DMS153 (cell line): ENCODE data around the gene LRRC4C.
"Not testable (repeated sequence)": the region's sequence is repeated elsewhere in the genome, so short reads cannot be mapped to it uniquely, and the experiment has no call there.

Source experiments
- DNase-seq: peaks from one replicate; lab custom pipeline; 2025; lab: John Stamatoyannopoulos, UW

Gene LRRC4C

DNA sequence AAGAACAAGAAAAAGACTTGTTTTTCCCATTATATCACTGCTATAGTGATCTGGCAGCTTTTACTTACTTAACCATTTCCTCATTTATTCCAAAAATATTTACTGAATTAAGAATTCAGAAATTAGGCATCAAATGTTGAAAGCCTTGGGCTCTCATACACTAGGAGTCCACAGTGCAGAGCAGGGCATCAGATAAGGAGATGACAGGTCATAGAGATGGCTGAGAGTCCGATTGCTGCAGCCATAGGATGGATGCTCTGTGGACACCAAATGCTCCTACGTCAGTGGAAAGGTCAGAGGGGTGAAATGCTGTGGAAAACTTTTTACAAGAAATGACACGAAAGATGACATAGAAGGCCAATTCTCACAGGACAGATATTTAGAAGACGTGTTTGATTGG lies 771.1 kb downstream of the LRRC4C start:
- DNase-seq, result no peak

DNA sequence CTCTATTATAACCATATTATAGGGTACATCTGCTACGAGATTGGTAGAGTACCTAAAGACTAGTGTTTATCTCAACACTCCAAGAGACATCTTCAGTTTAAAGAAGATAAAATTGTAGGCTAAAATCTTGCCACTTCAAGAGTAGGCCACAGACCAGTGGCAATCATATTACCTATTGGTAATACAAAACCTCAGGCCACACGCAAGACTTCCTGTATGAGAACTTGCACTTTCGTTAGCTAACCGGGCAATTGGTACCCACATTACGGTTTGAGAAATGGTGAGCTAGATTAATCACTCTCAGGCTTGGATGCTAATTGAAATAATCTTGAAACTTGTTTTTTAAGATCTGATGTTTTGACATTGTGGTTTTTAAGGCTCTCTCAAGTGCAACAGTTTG lies 772.7 kb downstream of the LRRC4C start:
- no peak for DNase-seq

DNA sequence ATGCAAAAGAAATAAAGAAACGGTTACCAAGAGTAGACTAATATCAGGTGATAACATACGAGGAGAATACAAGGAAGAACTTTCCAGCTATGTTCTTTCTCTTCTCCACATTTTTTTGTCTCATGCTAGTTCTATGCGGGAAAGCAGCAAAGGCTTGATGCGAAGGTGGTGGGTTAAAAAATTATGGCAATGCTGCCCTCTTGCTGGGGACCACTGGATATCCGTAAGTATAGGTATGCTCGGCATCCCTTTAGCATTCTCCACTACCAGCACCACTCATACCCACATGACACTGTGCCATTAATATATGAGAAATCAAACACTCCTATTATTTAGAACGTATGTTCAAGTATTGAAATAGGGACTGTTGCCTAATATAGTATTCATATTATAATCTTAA lies 776.4 kb downstream of the LRRC4C start:
- DNase-seq, result no peak

DNA sequence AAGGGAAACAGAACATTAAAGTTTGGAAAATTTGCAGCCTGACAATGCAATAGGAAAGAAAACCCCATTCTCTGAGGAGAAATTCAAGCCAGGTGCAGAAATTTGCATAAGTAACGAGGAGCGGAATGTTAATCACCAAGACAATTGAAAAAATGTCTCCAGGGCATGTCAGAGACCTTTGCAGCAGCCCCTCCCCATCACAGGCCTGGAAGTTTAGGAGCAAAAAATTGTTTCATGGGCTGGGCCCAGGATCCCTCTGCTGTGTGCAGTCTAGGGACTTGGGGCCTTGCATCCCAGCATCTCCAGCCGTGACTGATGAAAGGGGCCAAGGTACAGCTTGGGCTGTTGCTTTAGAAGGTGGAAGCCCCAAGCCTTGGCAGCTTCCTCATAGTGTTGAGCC lies 780.2 kb downstream of the LRRC4C start:
- no peak for DNase-seq

DNA sequence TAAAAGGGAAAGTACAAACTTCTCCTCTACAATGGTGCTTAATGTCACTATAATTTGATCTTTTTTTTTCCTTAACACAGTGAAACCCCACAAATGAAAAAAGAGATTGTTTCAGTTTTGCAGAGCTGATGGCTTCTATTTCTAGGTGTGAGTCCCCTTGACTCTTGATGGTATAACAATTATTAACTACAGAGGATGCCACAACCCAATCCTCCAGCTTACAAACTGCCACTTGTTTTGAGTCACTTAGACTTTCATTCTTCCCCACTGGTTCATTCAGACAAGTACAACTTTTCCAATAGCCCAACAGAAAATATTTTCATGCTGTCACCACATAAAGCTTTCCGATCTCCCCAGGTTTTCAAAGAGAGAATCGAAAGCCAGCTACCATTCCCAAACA lies 812.2 kb downstream of the LRRC4C start:
- DNase-seq, result no peak

DNA sequence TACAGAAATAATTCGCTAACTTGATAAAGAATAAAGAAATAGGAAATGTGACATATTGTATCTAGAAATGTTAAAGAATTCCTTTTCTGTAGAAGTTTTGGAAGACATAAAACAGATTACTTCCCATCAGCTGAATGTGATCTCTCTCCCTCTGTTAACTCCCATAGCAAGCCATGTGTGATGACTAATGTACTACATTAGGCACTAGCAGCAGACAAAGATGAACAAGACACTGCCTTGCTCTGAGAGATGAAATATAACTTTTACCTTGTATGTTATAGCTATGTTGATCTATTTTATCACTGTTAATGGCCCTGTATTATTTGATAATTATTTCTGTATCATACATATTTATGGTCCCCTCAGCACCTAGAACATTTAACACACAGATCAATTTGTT lies 817.2 kb downstream of the LRRC4C start:
- no peak for DNase-seq

DNA sequence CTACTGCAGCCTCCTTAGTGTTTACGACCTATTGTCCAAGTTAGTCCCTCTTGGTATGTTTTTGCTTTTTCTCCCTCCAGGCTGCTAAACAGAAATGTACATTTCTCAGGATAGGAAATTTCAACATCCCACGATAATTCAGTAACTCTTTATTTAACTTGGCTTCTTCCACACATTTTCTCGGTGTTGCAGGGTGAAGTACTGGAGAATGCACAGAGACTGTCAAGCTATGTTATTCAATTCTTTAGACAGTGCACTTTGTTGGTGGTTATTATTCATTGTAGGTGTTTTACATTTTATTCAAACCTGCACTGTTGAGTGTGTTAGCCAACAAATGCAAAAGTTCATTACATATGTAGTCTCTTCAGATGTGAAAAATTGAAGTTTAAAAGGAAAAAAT lies 839.8 kb downstream of the LRRC4C start:
- no peak for DNase-seq

DNA sequence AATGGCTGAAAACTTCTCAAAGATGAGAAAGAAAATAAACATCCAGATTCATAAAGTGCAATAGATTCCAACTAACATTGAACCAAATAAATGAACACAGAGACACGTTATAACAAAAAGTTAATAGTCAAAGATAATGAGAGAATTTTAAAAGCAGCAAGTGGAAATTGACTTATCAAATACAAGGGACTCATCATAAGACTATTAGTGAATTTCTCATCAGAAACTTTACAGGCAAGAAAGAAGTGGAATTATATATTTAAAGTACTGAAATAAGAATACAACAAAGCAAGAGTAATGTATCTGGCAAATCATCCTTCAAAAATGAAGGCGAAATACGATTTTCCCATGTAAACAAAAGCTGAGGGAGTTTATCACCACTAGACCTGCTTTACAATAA lies 852.7 kb downstream of the LRRC4C start:
- DNase-seq, result no peak

DNA sequence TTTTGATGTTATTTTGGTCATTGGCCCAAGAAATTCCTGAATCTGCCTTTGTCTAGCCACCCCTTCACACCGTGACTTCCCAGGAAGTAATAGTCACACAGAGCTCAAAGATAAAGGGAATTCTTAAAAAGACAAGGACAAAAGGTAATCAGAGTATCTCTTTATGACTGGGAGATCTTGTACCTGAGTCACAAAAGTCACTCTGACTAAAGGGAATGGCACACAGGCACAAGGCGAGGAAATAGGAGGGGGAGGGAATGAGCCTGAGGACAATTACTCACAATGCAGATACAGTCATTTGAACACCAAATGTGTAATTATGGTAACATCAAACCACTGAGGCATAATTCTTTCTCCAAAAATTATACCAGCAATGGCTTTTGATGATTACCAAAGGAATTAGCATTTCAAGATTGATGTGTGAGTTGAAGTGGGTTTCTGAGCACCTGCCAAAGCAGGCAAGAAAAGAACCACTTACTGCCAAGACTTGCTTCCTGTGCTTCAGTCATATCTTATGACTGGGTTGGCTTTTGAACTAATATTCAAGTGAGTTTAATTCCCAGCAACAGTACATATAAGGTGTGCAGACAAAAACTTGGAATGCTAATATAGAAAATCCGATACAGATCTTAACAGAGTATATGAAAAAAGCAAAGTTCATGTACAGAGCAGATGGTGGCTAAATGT lies 856.4 kb downstream of the LRRC4C start:
- DNase-seq, result no peak

DNA sequence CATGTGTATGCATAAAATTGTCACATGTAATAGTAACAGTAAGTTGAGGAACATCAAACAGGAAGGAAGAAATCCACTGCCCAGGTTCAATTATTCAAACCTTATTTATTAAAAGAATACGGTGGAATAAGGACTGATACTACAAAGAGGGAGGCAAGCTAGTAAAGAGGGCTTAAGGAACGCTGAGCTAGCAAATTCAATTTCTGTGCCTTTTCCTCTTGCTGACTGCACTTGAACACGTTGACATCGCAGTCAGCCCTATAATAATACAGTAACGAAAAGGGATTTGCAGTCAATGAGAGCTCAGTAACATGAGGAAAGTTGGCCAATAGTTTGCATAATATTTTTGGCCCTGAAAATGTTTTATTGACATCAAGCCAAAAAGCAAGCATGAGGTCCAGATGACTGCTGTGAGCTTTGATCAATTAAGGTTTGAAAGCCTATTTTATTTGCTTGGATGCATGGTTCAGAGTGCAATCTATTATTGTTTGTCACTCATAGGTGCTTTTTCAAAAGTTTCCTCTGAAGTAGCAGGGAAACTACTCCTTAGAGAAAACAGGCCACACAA lies 861.8 kb downstream of the LRRC4C start:
- DNase-seq, result peak; percentile 3

DNA sequence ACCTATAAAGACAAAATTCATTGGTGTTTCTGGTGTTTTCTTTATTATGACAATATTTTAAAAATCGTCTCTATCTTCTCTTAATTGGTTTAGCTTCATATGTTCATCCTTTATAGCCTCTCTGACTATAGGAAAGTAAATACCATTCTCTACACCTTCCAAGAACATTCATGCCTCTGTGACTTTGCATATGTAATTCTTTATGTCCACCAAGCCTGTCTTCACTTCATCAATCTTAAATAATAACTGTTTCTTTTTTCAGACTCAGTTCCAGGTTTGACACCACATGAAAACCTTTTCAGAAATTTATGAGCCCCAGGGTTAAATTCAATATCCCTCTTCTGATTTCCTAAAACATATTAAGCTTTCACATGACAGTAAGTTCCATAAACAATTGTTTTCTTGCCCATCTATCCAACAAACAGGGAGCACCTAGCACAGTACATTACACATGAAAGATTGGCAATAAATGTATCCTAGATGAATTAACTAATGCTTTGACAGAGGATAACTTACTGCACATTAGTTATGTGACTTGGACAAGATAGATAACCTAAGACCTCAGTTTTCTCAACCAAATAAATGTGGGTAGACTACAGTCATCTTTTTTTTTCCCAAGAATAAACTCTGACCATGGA lies 886.1 kb downstream of the LRRC4C start:
- DNase-seq, result no peak

DNA sequence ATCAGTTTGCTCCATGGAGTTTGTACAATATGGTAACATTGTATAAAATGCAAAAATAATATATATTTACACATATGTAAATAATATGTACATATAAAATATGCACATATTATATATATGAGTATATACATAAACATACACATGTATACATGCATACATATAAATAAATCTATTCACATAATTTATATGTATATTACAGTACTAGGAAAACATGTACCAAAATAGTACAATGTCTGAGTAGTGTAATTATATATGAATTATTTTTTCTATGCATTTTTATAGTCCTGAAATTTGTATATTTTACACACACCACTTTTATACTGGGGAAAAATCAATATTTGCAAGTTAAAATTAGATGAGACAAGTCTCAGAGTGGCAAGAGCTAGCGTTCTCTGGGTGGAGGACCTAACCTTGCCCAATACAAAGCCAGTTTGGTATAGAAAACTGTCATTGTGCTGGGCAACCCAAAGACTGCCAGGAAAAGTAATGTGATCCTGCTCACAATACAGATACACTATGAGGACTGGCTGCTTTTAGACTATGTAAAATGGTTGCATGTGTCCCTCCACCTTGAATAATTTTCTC lies 889.4 kb downstream of the LRRC4C start:
- no peak for DNase-seq

DNA sequence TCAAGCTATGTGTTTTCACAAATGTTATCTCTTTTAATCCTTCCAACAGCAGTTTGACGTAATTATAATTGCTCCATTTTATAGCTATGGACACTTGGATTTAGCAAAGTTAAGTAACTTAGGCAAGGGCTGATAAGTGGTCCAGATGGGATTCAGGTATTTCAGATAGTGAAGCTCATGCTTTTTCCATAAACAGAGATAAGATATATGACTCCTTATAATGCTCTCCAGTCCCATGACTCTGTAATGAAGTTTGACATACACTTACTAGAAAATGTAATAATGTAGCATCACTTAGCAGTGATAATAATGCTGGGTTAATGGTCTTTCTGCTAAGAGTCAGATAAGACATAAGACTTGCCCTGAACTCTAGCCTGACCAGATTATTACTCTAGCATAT lies 892.1 kb downstream of the LRRC4C start:
- no peak for DNase-seq

DNA sequence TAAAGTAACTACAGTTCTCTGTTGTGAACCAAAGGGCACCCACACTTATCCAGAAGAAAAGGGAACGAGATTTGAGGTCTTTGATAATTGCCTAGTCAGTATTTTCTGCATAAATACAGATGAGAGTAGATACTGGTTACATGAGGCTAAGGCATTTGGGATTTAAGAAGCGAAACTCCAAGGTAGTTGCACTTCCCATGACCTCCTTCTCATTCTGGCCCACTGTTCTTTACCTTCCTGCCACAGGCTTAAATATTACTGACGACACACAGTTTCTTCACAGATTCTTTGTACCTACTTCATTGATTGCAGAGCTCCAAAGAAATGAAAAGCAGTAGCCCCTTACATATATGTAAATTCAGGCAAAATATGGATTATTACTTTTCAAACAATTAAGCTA lies 915.3 kb downstream of the LRRC4C start:
- no peak for DNase-seq

DNA sequence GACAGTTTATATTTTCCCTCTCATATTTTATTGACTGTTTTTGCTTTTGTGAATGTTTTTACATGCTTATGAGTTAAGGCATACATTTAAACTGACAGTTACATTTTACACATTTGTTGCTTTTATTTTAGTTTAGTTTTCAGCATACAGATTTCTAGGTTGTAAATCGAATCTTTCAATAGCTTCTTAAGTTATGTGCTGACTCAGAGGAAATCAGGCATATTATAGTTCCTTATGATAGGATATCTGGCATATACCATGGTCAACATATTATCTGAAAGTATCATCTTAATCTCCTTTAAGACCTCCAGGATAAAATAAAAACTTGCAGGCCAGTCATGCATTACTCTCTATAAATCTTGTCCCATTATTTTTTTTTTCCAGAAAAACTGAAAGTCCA lies 916.6 kb downstream of the LRRC4C start:
- no peak for DNase-seq

DNA sequence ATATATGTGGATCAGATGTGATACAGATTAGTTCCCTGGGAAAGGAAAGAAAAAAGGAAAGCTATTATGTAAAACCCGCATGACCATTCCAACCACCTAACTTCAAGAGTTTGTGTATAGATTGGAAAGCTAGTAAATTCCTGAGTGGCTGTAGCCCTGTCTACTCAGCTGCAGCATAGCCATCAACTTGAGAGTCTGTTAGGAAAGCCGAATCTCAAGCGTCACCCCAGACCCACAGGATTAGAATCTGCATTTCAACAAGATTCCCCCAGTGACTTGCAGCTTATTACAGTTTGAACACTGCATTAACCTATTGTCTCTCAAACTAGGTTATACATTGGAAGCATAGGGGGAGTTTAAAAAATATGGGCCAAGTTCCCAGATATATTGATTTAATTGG lies 921.7 kb downstream of the LRRC4C start:
- DNase-seq, result no peak

DNA sequence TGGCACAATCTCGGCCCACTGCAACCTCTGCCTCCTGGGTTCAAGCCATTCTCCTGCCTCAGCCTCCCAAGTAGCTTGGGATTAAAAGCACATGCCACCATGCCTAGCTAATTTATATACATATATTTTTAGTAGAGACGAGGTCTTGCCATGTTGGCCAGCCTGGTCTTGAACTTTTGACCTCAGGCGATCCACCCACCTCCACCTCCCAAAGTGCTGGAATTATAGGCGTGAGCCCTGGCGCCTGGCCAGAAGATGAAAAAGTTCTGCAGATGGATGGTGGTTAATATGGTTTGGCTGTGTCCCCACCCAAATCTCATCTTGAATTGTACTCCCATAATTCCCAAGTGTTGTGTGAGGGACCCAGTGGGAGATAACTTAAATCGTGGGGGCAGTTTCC lies 937.4 kb downstream of the LRRC4C start:
- not testable (repeated sequence) for DNase-seq

DNA sequence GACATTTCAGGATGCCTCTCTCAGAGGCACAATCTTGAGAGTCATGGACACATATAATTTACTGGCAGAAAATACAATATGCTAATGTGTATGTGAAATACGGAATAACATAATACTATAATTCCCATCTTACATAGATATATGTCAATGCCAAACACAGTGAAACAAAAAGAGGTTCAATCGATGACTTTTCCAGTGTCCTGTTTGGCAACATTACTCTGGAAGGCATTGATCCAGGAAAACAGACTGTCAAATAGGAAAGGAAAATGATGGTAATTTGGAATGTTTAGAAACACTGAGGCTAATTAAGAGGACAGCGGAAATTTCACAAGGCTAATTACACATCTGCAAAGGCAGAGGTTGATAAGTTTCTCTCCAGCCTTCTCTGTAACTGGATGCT lies 942.3 kb downstream of the LRRC4C start:
- no peak for DNase-seq

DNA sequence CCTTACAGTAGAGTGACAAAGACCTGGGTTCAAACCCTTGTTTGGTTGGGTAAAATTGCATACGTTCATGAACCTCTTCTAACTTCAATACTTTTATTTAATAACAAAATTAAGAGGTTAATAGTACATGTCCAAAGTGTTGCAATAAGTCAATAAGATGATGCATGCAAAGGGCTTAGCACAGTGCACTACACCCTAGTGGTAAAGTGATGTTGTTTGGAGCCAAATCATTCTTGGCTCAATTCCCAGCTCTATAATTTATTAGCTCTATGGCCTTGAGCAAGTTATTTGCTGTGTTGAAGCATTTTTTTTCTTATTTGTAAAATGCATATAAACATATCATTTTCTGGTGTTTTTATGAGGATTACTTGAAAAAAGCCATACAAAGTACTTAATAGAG lies 945.3 kb downstream of the LRRC4C start:
- peak; percentile 53 for DNase-seq

DNA sequence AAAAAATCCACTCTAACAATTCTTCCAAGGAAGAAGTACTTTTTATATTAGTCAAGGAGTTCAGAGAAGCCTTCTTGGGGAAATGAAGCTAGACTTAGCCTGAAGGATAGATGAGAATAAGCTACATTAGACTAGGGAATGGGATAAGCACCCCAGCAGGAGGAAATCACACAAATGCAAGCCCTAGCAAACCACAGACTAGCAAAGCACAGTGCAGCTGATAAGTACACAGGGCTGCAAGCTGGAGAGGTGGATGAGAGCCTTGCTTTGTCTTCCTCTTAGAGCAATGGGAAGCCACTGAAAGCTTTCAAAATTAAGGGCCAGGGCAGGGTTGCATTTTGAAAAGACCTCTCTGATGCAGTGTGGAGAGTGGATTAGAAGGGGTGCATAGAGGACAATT lies 946.2 kb downstream of the LRRC4C start:
- DNase-seq, result peak; percentile 43

DNA sequence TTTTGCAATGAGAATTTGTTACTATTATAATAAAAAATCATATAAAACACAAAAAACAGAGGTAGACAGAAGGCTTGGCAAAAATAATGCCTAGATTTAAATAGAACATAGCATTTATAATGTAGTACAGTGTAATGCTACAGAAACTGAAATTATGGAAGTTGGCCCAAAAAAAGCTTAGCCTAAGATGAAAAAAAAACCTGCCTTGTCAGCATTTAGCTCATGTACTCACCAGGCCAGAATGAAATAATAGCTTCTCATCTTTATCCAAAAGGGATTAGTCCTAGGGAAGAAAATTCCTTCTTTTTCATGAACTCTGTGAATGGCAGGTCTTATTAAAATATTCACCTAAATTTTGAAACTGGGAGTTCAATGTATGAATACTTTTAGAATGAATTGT lies 951.1 kb downstream of the LRRC4C start:
- no peak for DNase-seq

DNA sequence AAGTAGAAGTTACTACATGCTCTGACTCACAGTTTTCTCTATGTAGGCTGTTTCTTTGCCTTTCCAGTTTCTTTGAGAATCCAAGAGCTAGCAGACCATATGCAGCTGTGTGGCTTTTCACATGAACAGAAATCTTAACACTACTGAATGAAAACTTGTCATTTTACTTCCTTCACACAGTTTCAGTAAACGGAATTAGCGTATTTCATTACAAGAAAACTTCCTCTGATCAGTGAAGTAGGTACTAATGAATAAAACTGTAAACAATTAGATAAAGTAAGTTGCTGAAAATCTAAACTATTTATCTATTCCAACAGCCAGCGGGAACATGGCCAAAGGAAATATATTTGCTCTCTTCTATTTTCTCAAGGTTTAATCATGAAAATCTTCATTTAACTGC lies 953.2 kb downstream of the LRRC4C start:
- no peak for DNase-seq

DNA sequence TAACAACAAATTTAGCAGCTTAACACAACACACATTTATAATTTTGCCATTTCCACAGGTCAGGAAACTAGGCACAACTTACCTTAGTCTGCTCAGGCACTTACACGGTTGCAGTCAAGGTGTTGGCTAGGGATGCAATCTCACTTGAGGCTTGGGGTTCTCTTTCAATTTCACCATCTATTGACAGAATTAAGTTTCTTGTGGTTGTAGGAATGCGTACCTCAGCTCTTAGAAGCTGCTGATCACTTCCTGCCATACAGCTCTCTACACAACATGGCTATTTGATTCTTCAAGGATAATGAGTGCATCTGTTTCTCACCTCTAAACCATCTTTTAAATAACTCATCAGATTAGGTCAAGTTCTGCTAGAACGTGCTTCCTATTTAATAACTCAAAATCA lies 968.1 kb downstream of the LRRC4C start:
- no peak for DNase-seq

DNA sequence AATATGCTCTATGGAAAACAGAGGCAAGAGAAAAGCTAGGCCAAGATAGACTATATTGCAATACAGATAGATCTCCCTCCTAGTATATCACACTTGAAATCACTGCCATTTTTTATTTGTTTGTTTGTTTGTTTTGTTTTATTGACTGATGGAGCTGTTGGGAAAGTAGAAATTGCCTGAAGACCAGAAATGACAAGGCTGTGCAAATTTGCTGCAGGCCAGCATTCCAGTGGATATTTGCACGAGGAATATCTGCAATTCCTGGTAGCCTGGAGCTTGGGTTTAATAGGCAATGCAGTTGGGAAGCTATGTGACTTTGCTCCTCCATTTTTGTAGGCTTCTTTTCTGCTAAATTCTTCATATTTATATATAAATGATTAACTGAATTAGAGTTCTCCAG lies 991.7 kb downstream of the LRRC4C start:
- DNase-seq, result no peak
